Caki2 (cell line): Measurements from ENCODE around the gene ING5. TPM values are rescaled to one million over a fixed set of nuclear protein-coding genes. Genes with fewer than 3 reads are reported as not detected.
A peak's percentile ranks its signal among the peaks of the same experiment; 100 is the strongest.

Experiments used
- DNase-seq: peaks from one replicate; pipeline ENCODE4 v3.0.0-alpha.2; 2015; ENCODE audit warnings: low read depth
- in situ Hi-C: cut with HindIII; loops from 2 replicates; pipeline ENCODE4 v1.10.0; 2016; ENCODE audit warnings: low sequenced_read_pairs, low pct_unique_long_range_greater_than_20kb, mixed read lengths
- total RNA-seq: library from RNA; depleted of rRNA; stranded (reverse); fragments of >200 nt; shearing (Covaris generic); gene quantifications from 2 replicates; pipeline ENCODE4 v1.2.3, GENCODE V29; 2014; ENCODE audit warnings: low replicate concordance

Gene ING5
- total RNA-seq, 1 experiment from 2014 or later = 41.0 TPM

DNA sequence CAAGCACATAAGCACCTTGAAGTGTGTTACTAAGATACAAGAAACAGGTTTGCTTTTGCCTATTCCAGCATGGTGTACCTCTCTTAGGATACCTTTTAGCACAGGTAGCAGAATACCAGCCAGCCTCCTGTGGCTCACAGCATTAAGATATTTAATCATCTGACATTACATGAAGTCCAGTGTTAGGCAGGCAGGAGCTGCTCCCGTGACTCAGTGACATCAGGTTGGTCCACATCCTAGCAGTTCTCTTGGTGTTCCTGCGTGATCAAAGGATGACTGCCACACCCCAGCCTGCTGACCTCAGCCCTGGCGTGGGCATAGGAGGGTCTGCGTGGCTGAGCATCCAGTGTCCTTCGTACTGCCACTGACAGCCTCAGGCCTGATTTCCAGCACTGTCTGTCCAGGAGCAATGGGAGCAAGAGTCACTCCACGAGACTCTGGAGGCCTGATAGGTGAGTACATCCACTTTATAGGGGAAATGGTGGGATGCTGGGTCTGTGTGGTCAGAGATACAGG lies 11.6 kb upstream of the ING5 start:
- DNase-seq = no peak
- in situ Hi-C loops = no loop called here

DNA sequence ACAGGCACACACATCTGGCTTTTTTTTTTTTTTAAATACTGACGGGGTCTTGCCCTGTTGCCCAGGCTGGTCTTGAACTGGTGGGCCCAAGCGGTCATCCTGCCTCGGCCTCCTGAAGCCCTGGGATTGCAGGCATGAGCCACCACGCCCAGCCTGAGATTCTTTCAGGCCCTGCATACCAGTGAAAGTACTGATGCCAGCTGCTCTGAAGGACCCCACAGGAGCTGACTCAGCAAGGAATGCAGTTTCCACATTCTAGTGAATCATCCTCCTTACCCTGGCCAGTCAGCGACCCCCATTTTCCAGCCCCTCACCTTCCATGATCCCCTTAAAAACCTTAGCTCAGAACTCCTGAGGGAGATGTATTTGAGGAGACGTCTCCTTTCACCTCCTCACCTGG lies 9.4 kb upstream of the ING5 start:
- no peak for DNase-seq
- in situ Hi-C loops = no loop called here

DNA sequence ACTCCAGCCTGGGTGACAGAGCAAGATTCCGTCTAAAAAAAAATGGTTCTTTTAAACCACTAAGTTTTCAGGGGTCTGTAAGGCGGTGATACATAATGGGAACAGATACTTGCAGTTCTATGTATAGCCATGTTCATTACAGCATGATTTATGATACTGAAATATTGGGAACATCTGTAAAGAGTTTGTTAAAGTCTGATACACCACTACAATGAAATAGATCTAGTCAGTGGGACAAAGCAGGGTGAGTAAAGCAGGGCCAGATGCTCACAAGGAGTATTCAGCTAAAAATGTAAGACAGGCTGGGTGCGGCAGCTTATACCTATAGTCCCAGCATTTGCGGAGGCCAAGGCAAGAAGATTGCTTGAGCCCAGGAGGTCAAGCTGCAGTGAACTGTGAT lies 6.2 kb upstream of the ING5 start:
- no peak for DNase-seq
- in situ Hi-C loops = no loop called here

DNA sequence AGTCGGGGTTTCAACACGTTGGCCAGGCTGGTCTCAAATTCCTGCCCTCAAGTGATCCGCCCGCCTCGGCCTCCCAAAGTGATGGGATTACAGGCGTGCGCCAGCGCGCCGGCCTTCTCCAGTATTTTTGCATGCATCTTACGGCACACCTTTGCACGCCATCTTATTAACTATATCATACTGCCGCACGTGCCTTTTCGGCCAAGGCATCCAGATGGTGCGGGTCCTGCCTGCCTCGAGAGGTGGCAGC lies 765 bp upstream of the ING5 start:
- in situ Hi-C loops = no loop called here
- no peak for DNase-seq

DNA sequence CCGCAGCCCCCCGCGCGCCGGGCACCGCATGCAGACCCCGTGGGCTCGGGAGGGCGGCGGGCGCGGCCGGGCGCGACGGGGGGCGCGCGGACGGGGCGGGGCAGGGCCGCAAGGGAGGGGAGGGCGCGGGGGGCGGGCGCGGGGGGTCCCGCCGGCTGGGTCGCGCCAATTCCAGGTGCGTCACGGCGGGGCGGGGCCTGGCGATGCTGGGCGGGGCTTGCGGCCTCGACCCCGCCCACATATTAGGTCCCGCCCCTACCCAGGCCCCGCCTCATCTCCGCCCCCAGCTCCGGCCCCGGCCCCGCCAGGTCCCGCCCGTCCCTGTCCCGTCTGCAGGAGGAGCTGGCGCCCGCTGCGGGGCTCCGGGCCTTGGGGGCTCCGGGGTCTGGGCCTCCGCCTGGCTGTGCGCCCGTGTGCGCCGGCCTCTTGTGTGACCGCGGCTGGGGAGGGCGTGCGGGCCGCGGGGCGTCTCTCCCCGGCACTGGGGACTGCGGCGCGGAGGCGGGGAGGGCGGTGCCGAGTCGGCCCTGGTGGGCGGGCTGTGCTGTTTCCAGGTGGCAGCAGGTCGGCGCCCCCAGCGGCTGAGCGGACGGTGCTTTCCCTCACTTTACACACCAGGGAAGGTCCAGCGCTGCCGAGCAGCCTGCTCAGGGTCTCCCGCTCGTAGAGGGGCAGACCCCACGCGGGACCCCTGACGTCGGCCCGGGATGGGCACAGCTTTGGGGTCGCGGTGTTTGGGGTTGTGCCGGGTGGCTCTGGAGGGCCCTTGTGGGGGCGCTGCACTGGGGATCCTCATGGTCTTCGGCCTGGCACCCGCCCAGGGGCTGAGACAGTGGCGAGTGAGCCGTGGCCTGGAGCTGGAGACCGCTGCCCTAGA lies 554 bp downstream of the ING5 start:
- peak; percentile 92 for DNase-seq
- in situ Hi-C loops = no loop called here

DNA sequence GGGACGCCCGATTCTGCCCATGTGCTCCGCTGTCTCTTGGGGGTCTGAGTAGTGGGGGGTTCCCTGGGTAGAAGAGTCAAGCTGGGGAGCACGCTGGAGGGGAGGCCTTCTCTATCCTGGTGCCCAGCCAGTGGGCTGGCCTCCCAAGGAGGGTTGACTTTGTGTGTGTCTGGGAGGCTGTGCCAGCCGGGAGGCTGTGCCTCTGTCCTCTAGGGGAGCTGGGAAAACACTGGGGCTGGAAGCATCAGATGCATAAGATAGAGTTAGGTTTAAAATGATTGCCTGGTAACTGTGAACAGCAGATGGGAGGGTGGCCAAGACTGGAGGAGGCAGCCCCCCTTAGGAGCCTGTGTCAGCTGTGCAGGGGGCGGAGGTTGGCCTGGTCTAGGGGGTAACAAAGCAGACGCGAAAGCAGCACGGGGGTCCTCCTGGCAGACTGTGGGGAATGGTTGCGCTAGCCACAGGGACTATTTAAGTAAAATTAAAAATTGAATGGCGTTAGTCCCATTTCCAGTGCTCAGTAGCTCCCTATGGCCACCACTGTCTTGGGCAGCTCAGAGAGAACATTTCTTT lies 1.3 kb downstream of the ING5 start:
- in situ Hi-C loops = no loop called here
- DNase-seq = no peak

DNA sequence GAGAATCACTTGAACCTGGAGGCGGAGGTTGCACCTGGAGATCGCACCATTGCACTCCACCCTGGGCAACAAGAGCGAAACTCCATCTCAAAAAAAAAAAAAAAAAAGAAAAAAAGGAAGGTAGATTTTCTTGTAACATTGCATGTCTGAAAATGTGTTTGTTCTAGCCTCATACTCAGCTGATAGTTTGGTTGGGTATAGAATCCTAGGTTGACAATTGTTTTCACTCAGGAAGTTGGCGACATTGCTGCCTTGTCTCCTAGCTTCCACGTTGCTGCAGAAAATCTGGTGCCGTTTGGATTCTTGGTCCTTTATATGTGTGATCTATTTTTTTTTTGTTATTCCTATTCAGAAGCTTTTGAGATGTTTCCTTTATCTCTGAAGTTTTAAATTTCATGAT lies 4.7 kb downstream of the ING5 start:
- in situ Hi-C loops = no loop called here
- no peak for DNase-seq

DNA sequence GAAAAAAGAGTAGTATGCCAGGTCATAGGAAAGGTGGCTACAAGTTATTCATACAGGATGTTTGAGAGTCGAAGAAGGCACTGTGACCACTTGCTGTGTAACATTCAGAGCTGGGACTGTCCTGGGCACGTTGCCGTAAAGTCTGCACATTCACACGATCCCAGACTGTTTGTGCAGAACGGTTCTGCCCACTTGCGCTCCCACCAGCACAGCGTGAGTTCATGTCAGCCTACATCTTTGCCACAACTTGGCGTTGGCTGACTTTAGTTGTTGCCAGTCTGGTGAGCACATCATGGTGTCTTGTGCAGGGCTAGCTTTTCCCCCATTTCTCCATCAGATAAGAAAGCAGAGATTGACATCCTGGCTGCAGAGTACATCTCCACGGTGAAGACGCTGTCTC lies 7.0 kb downstream of the ING5 start:
- in situ Hi-C loops = no loop called here
- no peak for DNase-seq

DNA sequence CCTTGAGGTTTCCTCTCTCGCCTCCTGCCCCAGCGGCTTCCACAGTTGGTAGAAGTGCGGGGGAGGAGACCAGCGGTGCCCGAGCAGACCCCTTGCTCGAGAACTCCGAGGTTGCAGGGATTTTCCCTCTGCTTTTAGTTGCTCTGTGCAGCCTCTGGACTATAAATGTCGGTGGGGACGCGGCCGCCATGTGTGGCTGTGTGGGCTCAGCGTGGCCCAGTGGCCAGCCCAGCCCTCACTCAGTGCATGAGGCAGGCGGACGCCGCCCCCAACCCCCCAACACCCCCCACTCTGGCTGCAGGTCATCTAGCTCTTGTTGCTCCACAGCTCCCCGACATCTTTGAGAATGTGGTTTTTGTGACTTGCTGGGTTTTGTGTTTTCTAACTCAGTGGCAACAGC lies 17.3 kb downstream of the ING5 start:
- in situ Hi-C loops = no loop called here
- no peak for DNase-seq

DNA sequence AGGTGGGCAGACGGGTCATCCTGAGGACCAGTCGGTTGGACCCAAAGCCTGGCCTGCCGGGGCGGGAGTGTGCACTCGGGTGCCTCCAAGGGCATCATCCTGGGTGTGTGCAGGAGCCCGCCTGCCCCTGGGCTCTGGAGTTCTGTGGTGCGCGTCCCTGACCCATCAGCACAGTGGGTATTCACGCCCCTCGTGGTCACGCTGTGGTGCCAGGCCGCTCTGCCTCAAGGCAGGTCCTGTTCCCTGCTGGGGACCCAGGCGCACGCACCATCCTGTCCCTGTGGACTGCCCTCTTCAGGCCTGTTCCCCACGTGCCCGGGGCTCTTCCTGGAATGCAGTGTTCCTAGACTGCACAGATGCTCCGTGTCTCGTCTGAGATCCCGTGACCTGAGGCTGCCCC lies 18.3 kb downstream of the ING5 start:
- in situ Hi-C loops = no loop called here

DNA sequence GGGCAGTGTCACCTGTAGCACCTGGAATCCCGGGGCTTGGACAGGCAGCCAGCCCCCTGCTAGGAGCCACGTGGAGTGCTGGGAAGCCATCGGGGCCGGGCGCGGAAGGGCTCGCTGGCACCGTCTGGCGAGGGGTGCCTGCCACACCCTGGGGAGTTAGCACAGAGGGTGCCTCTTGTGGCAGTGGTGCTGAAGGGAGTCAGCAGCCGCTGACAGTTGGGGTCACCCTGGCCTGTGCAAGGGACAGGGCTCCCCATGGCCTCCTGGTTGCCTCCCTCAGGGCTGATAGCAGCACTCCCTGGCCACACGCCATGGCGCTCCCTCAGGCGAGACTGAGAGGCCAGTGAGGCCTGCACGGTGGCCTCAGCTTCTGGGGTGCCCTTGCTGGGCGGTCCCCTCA lies 18.7 kb downstream of the ING5 start:
- in situ Hi-C loops = no loop called here
- no peak for DNase-seq

More for the DNA sequence above, 18.3 kb downstream of the ING5 start:
- DNase-seq = no peak

DNA sequence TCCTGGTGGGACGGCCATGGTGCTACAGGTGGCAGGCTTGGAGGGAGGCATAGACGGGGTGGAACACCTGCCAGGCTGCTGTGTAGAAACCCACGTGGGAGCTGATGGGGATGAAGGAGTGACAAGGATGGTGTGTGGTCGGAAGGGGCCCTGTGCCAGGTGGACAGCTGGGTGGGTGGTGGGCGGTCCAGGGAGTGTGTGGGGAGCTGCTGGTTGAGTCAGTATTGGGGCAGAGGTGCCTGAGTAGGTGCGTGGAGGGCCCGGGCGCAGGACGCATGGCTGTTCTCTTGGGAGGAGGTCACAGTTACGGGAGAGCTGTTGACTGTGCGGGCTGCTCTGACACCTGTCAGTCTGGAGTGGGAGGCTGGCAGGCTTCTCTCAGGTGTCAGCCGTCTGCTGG lies 20.0 kb downstream of the ING5 start:
- no peak for DNase-seq
- in situ Hi-C loops = no loop called here

DNA sequence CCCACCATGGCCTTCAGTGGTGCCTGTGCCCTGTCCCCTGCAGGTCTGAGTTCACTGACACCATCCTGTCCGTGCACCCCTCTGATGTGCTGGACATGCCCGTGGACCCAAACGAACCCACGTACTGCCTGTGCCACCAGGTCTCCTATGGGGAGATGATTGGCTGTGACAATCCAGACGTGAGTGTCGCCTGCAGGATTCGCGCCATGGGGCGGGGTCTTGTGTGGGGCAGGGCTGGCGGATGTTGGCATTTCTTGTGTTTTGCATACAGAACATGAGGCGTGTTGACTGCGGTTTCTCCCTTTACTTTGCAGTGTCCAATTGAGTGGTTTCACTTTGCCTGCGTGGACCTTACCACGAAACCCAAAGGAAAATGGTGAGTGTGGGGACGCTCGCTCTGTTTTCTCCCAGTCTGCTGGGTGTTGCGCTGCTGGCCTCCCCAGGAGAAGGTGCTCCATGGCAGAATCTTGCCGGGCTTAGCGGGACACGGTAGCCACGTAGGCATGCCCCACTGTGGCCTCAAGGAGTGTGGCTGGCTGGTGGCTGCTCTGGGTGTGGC lies 21.1 kb downstream of the ING5 start:
- DNase-seq = no peak
- in situ Hi-C loops = no loop called here

DNA sequence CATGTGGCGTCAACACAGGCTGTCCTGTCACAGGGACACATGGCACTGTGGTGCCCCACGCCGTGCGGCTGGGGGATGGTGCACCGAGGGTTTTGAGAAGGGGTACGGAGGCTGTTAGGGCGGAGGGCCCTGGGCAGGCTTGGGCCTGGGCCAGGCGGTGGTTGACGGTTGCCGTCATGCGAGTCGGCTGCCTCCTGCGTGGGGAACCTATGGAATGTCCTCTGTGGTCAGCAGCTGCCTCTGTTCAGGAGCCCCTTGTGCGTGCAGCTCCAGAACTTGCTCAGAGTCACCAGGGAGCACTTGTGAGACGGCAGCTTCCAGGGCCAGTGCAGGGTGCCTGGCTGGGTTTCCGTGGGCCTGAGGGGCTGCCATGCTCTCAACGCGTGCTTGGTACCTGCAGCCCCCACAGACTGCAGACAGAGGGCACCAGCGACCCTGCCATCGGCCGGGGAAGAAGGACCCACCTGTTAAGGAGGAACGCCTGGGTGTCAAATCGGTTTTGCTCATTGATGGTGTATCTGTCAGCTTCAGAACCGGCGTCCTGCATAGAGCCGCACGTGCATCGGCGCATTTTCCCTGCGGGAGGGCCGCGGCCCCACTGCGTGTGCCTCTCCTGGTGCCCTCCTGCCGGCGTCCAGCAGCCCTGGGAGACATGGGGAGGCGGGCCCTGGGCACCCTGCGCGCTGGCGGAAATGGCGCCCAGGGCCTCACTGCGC lies 22.6 kb downstream of the ING5 start:
- in situ Hi-C loops = no loop called here

DNA sequence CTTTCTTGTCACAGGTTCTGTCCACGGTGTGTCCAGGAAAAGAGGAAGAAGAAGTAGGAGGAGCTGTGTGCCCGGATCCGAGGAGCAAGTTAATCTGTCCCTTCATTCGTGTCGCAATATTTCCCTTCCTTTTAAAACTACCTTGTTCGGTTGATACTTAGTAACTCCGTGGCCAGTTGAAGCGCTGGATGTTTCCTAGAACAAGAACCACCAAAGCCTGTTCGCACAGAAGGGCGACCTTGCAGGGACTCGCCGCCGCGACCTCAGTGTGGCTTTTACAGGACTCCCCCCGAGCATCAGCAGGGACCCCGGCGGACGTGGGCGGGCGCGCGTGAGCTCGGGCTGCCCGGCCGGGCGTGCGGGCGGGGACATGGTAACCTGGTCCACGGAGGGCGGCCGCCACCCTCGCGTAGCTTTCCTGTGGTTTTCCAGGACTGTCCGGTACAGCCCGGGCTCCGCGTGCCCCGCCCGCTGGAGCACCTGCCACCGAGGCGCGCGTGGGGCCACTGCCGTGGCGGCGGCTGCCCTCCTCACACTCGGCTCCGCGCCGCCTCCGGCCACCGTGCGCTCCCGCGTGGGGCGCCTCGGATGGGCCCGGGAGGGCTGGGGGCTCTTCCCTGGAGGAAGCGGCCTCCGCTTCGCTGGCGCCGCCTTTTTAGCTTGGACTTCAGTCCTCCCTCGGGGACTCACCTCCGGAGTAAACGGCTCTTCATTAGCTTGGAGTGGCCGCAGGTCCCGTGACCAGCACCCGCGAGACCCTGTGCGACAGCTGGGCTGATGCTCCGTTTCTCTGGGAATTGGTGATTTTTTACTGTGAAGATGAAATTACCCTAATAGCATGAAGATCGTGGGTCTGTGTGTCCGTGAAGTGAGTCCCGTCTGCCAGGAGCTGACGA lies 23.4 kb downstream of the ING5 start:
- no peak for DNase-seq
- in situ Hi-C loops = no loop called here

More for the DNA sequence above, 22.6 kb downstream of the ING5 start:
- DNase-seq = no peak

DNA sequence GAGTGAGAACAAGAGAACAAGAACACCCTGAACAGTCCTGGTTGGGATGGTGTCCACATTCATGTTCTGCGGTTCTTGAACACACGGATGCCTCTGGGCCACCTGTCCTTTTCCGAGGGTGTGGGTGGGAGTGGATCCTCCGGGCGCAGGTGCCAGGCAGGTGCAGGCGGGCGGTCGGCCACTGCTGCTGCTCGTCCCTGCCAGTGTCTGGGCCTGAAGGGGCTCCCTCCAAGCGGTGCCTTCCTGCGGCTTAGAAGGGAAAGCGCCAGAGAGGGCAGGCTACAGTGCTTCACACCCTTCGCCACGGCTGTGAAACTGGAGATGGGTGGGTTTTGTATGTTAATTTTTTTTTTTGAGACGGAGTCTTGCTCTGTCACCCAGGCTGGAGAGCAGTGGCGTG lies 24.6 kb downstream of the ING5 start:
- in situ Hi-C loops = no loop called here
- no peak for DNase-seq

DNA sequence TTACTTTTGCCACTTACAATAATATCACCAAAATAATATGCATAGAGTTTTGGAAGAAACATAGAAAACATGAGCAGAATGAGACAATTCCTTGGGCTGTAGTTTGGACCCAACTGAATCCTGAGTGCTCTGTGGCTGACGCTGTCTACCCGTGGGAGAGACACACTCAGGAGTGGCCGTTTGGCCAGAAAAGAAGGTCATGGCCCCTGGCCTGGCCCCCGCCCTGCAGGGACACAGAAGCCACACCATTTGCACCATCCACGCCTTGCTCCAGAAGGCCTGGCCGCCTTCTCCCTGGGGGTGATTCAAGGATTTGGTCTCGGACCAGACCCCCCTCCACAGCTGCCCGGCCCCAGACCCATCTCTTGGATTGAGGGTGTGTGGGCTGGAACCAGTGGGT lies 26.2 kb downstream of the ING5 start:
- in situ Hi-C loops = no loop called here
- DNase-seq = no peak

DNA sequence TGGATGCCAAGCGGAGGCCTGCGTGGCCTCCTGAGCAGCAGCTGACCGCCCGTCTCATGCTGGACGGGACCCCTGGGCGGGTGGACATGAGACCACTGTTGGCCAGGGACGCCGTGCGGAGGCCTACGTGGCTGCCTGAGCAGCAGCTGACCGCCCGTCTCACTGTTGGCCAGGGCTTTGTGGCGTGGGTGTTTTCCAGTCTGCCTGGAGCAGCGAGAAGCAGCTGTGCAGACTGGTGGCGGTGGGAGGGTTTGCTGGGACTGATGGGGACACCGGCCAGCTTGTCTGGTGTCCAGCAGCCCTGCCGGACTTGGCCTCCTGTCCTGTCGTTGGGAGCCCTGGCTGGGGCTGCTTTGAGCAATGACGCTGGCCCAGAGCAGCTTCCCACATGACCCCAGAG lies 26.8 kb downstream of the ING5 start:
- DNase-seq = no peak
- in situ Hi-C loops = no loop called here
